ENCODE measurements around the gene BUD13.
A peak's percentile ranks its signal among the peaks of the same experiment; 100 is the strongest.
"Not testable (repeated sequence)": the region's sequence is repeated elsewhere in the genome, so short reads cannot be mapped to it uniquely, and the experiment has no call there.

The BUD13 gene

GRCh38 chr11:116792144-116792868 lies 19.5 kb upstream of the BUD13 start:
- no peak for DNase-seq

- DNase-seq = no peak
Observed at GRCh38 chr11:116791813-116792143, 19.0 kb upstream of the BUD13 start, which contains the start of gene APOA5. Gene APOA5 (minus strand): TSS chr11:116791879. CDS start chr11:116791860, 19 bp downstream.

GRCh38 chr11:116791002-116791812 lies 18.4 kb upstream of the BUD13 start:
- peak; percentile 63 for DNase-seq

GRCh38 chr11:116790167-116791001 lies 17.6 kb upstream of the BUD13 start:
- no peak for DNase-seq

GRCh38 chr11:116788975-116789374 lies 16.2 kb upstream of the BUD13 start:
- DNase-seq = no peak

GRCh38 chr11:116788534-116788933 lies 15.7 kb upstream of the BUD13 start:
- DNase-seq = no peak

- DNase-seq = peak; percentile 75
Observed at GRCh38 chr11:116787786-116788486, 15.1 kb upstream of the BUD13 start, which contains the start of gene ZPR1. Gene ZPR1 (minus strand): TSS chr11:116788023. CDS start chr11:116787990, 33 bp downstream.

- DNase-seq = no peak
Observed at GRCh38 chr11:116787436-116787785, 14.6 kb upstream of the BUD13 start.

GRCh38 chr11:116786966-116787365 lies 14.2 kb upstream of the BUD13 start:
- no peak for DNase-seq

GRCh38 chr11:116786326-116786725 lies 13.5 kb upstream of the BUD13 start:
- no peak for DNase-seq

- no peak for DNase-seq
Observed at GRCh38 chr11:116782728-116783127, 9.9 kb upstream of the BUD13 start.

GRCh38 chr11:116778556-116778955 lies 5.8 kb upstream of the BUD13 start:
- no peak for DNase-seq

GRCh38 chr11:116777056-116777455 lies 4.3 kb upstream of the BUD13 start:
- no peak for DNase-seq

- no peak for DNase-seq
Observed at GRCh38 chr11:116776522-116776984, 3.8 kb upstream of the BUD13 start.

- DNase-seq = no peak
Observed at GRCh38 chr11:116775975-116776374, 3.2 kb upstream of the BUD13 start.

GRCh38 chr11:116774661-116775060 lies 1.9 kb upstream of the BUD13 start:
- DNase-seq = no peak

GRCh38 chr11:116773203-116774097 lies 663 bp upstream of the BUD13 start:
- peak; percentile 69 for DNase-seq

GRCh38 chr11:116771935-116772334 lies 852 bp downstream of the BUD13 start:
- DNase-seq = no peak

- DNase-seq = no peak
Observed at GRCh38 chr11:116762132-116762531, 10.7 kb downstream of the BUD13 start.

GRCh38 chr11:116756044-116756443 lies 16.7 kb downstream of the BUD13 start:
- DNase-seq = not testable (repeated sequence)

- DNase-seq = peak; percentile 43
Observed at GRCh38 chr11:116750070-116750718, 22.6 kb downstream of the BUD13 start.
